ENCODE measurements around the gene GSK3B. TPM values are rescaled to one million over a fixed set of nuclear protein-coding genes. Genes with fewer than 3 reads are reported as not detected.

GSK3B gene
- total RNA-seq, 2 donors from 2014 or later = 28.7 to 39.3 TPM

DNA sequence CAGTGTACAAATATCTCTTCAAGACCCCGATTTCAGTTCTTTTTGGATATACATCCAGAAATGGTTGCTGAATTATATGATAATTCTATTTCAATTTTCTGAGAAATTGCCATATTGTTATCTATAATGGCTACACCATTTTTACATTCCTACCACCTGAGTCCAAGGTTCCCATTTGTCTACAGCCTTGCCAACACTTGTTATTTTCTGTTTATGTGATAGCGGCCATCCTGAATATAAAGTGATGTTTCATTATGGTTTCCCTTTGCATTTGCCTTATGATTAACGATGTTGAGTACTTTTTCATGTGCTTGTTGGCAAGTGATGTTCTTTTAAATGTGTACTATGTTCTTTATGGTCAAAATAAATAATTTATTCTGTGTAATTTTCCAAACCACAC, 303.9 kb downstream of the GSK3B start:
- Histone ChIP-seq H3K4me1 (ENCODE audit: control insufficient read depth in 1 of 2, low read depth in 2 of 2) (no peaks in the 10 kb centered on the region), H3K4me3 (no peak overlapping the region), H3K27me3 (replicated peaks; ENCODE audit: insufficient read depth) (no peaks in the 10 kb centered on the region), H3K9me3 (no peaks in the 10 kb centered on the region), H3K27ac (no peak overlapping the region), H3K36me3 (no peaks in the 10 kb centered on the region)
- DNase-seq (ENCODE audit: low spot score) = no peak
- TF ChIP-seq, protein P1, sequence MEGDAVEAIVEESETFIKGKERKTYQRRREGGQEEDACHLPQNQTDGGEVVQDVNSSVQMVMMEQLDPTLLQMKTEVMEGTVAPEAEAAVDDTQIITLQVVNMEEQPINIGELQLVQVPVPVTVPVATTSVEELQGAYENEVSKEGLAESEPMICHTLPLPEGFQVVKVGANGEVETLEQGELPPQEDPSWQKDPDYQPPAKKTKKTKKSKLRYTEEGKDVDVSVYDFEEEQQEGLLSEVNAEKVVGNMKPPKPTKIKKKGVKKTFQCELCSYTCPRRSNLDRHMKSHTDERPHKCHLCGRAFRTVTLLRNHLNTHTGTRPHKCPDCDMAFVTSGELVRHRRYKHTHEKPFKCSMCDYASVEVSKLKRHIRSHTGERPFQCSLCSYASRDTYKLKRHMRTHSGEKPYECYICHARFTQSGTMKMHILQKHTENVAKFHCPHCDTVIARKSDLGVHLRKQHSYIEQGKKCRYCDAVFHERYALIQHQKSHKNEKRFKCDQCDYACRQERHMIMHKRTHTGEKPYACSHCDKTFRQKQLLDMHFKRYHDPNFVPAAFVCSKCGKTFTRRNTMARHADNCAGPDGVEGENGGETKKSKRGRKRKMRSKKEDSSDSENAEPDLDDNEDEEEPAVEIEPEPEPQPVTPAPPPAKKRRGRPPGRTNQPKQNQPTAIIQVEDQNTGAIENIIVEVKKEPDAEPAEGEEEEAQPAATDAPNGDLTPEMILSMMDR (IDR thresholded peaks at IDR 0.05) = no peak
- no peak for ATAC-seq (ENCODE audit: insufficient number of reproducible peaks, low FRiP score, low read depth)

DNA sequence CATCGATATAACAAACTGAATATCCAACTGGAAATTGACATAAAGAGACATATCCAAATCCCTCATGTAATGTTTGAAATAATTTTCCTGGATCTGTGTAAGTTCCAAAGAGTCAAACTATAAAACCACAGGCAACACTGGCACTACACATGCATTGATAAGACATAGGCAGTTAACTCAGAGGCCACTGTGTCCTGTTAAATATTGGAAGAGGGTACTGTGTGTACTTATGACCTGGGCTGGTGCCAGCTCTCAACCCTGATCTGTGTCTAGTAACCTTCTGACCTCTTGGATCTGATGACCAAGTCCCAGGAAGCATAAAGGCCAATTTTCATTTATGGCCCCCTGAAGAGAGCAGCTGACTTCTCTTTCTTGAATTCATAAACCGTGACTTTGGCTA, 307.8 kb downstream of the GSK3B start:
- TF ChIP-seq, protein P1 (IDR thresholded peaks at IDR 0.05) = no peak
- no peak for ATAC-seq (ENCODE audit: insufficient number of reproducible peaks, low FRiP score, low read depth)
- H3K27ac ChIP-seq = no peak overlapping the region
- no peaks in the 10 kb centered on the region for H3K36me3 ChIP-seq
- no peaks in the 10 kb centered on the region for H3K27me3 ChIP-seq (replicated peaks; ENCODE audit: insufficient read depth)
- no peaks in the 10 kb centered on the region for H3K9me3 ChIP-seq
- no peak for DNase-seq (ENCODE audit: low spot score)
- H3K4me1 ChIP-seq (ENCODE audit: control insufficient read depth in 1 of 2, low read depth in 2 of 2) = no peaks in the 10 kb centered on the region
- no peak overlapping the region for H3K4me3 ChIP-seq

DNA sequence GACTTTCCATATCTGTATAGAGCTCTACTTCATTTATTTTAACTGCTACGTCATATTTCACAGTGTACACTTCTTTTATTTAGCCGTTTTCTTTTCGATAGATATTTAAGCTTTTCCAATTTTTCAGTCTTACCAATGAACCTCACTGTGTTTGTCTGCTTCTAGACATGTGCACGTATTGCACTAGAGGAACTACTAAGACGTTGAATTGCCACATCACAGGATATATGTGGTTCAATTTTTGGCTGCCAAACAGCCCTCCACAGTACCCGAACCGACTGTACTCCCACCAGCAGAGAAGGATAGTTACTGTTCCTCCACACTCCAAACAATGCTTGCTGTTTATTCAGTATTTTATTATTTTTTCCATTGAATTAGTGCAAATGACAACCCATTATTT, 310.4 kb downstream of the GSK3B start:
- TF ChIP-seq, protein P1 (IDR thresholded peaks at IDR 0.05) = no peak
- no peaks in the 10 kb centered on the region for H3K4me1 ChIP-seq (ENCODE audit: control insufficient read depth in 1 of 2, low read depth in 2 of 2)
- ATAC-seq (ENCODE audit: insufficient number of reproducible peaks, low FRiP score, low read depth) = no peak
- H3K9me3 ChIP-seq = no peaks in the 10 kb centered on the region
- no peaks in the 10 kb centered on the region for H3K36me3 ChIP-seq
- DNase-seq (ENCODE audit: low spot score) = no peak
- H3K4me3 ChIP-seq = no peak overlapping the region
- no peak overlapping the region for H3K27ac ChIP-seq
- no peaks in the 10 kb centered on the region for H3K27me3 ChIP-seq (replicated peaks; ENCODE audit: insufficient read depth)

DNA sequence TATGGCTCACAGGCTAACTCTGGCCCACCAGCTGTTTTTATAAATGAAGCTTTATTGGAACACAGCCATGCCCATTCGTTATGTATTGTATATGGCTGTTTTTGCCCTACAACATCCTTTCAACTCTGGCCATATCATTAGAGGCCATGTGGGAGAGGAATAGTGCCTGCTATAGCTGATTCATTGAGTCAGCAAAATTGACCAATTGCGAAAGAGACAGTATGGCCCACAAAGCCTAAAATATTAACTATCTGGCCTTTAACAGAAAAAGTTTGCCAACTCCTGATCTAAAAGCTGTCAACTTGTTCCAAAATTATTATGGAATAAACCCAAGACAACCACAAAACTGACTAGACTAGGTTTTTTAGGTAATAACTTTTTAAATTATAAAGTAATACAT, 311.0 kb downstream of the GSK3B start:
- no peak for DNase-seq (ENCODE audit: low spot score)
- Histone ChIP-seq H3K4me1 (ENCODE audit: control insufficient read depth in 1 of 2, low read depth in 2 of 2) (no peaks in the 10 kb centered on the region), H3K36me3 (no peaks in the 10 kb centered on the region), H3K27me3 (replicated peaks; ENCODE audit: insufficient read depth) (no peaks in the 10 kb centered on the region), H3K9me3 (no peaks in the 10 kb centered on the region), H3K27ac (no peak overlapping the region), H3K4me3 (no peak overlapping the region)
- ATAC-seq (ENCODE audit: insufficient number of reproducible peaks, low FRiP score, low read depth) = no peak
- TF ChIP-seq, protein P1 (IDR thresholded peaks at IDR 0.05) = no peak

DNA sequence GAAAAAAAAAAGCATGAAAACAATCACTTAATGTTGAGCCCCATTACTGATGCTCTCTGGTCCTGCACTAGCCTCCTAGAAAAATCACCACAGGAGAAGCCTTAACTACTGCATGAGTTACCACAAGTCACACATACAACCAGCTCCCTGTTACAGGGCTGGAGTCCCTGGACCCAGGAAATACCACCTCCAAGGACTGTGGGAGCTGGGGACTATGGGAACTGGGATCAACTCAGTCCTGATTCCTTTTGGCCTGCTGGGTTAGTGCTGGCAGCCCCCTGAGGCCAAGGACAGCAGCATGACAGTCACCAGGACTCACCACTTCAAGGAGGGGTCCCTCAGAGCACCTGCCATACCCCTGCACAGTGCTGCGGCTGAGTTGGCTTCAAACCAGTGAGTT, 311.8 kb downstream of the GSK3B start:
- Histone ChIP-seq H3K27me3 (replicated peaks; ENCODE audit: insufficient read depth) (no peaks in the 10 kb centered on the region), H3K27ac (no peak overlapping the region), H3K9me3 (no peaks in the 10 kb centered on the region), H3K36me3 (no peaks in the 10 kb centered on the region), H3K4me3 (no peak overlapping the region), H3K4me1 (ENCODE audit: control insufficient read depth in 1 of 2, low read depth in 2 of 2) (no peaks in the 10 kb centered on the region)
- TF ChIP-seq, protein P1 (IDR thresholded peaks at IDR 0.05) = no peak
- ATAC-seq (ENCODE audit: insufficient number of reproducible peaks, low FRiP score, low read depth) (no peak), DNase-seq (ENCODE audit: low spot score) (no peak)

Data from thoracic aorta (tissue), 2 donors.